Skeletal muscle satellite cell (primary cell): ENCODE data around the gene ECEL1.
"Not testable (repeated sequence)": the region's sequence is repeated elsewhere in the genome, so short reads cannot be mapped to it uniquely, and the experiment has no call there.

ENCODE experiments used
- H3K27me3 ChIP-seq: 2 replicates; pipeline ENCODE4 v1.7.0; 2013; ENCODE audit warnings: low read length; ENCODE audit not compliant: control insufficient read depth, insufficient read depth
- H3K36me3 ChIP-seq: 2 replicates; pipeline ENCODE4 v1.7.0; 2013; ENCODE audit warnings: mild to moderate bottlenecking, control low read depth, low read length; ENCODE audit not compliant: insufficient read depth
- H3K4me1 ChIP-seq: 2 replicates; pipeline ENCODE4 v1.7.0; 2013; ENCODE audit warnings: low read length; ENCODE audit not compliant: control insufficient read depth, insufficient read depth
- H3K4me2 ChIP-seq: 2 replicates; pipeline ENCODE4 v1.7.0; 2013; ENCODE audit warnings: mild to moderate bottlenecking, low read length
- H3K4me3 ChIP-seq: 2 replicates; pipeline ENCODE4 v1.7.0; 2013; ENCODE audit warnings: low read length
- H3K9ac ChIP-seq: 2 replicates; pipeline ENCODE4 v1.7.0; 2013; ENCODE audit warnings: mild to moderate bottlenecking, low read depth, low read length, moderate library complexity
- H3K9me3 ChIP-seq: replicated peaks from 2 replicates; pipeline ENCODE4 v1.7.0; 2013; ENCODE audit warnings: mild to moderate bottlenecking, control low read depth, low read length

The ECEL1 gene

DNA sequence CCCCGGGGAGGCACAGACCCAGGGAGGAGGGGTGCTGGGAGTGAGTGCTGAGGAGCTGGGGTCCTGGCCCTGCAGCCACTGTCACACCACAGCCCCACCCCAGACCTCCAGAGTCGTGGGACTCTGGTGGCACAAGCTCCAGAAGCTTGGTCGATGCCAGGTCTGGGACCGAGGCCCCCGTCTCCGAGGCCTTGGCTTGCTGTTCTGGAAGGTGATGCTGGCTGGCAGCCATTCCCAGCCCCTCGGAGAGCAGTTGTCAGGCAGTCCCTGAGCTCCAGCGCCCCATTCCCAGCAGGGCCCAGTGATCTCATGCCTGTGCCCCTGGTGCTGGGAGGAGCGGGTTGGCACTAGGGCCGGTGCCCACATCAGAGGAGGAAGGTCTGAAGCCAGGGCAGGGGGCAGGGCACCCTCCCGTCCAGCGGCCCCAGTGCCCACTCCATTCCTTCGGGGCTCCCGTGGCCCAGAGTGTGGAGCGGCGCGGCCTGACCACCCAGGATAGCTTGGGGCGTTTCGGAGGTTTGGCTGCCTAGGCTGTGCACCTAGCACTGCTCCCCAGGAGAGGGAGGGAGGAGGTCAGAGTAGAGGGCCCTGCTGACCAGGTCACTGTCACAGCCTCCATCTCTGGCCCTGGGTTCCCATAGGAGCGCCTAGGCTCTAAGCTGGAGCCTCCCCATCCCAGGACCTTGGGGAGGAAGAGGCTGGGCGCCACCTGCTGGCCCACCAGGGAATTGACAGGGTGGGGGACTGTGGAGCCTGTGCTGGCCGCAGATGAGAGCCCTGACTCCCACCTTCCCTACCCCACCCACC lies 48.5 kb downstream of the ECEL1 start:
- H3K27me3 ChIP-seq = peaks cover 23% of the 10 kb centered on the region
- H3K4me2 ChIP-seq = no peak overlapping the region
- no peaks in the 10 kb centered on the region for H3K4me1 ChIP-seq
- H3K9ac ChIP-seq = no peak overlapping the region
- H3K9me3 ChIP-seq = no peaks in the 10 kb centered on the region
- no peaks in the 10 kb centered on the region for H3K36me3 ChIP-seq
- H3K4me3 ChIP-seq = no peak overlapping the region

DNA sequence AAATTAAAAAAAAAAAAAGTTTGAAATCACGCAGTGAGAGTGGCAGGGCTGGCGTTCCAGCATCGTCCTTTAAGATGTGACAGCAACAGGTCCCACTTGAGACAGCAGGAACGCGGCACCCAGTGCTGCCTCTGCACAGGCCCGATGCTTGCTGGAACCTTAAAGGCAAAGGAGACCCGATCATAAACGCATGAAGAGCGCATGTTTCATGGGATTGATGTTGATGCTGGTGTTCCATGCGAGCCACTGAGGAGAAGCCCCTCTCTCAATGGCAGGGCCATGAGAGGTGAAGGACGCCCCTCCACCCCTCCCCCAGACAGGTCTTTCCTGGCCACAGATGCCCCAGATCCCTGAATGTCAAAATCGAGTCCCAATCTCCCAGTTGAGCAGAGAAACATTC lies 49.5 kb downstream of the ECEL1 start:
- peaks cover 22% of the 10 kb centered on the region for H3K27me3 ChIP-seq
- no peak overlapping the region for H3K4me2 ChIP-seq

DNA sequence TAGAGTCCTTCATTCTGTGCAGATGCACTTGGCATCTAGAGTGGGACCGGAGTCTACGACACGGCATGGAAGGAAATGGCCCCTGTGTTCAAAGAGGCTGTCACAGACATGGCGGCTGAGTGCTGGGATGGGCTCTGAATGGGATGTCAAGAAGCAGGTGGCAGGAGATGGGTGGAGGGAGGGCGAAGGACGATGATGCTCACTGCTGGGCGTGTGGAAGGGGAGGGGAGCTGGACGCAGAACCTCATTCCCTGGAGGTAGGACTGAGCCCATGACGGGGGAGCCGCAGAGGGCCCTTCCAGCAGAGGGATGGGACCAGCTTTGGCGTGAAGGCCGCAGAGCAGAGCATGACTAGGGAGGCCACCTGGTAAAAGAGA lies 50.5 kb downstream of the ECEL1 start:
- Histone ChIP-seq H3K4me2 (no peak overlapping the region), H3K4me1 (no peaks in the 10 kb centered on the region), H3K27me3 (peaks cover 22% of the 10 kb centered on the region), H3K4me3 (no peak overlapping the region), H3K36me3 (no peaks in the 10 kb centered on the region), H3K9me3 (no peaks in the 10 kb centered on the region), H3K9ac (no peak overlapping the region)

More for the DNA sequence above, 49.5 kb downstream of the ECEL1 start:
- Histone ChIP-seq H3K9me3 (no peaks in the 10 kb centered on the region), H3K9ac (no peak overlapping the region), H3K4me1 (no peaks in the 10 kb centered on the region), H3K36me3 (no peaks in the 10 kb centered on the region), H3K4me3 (no peak overlapping the region)

DNA sequence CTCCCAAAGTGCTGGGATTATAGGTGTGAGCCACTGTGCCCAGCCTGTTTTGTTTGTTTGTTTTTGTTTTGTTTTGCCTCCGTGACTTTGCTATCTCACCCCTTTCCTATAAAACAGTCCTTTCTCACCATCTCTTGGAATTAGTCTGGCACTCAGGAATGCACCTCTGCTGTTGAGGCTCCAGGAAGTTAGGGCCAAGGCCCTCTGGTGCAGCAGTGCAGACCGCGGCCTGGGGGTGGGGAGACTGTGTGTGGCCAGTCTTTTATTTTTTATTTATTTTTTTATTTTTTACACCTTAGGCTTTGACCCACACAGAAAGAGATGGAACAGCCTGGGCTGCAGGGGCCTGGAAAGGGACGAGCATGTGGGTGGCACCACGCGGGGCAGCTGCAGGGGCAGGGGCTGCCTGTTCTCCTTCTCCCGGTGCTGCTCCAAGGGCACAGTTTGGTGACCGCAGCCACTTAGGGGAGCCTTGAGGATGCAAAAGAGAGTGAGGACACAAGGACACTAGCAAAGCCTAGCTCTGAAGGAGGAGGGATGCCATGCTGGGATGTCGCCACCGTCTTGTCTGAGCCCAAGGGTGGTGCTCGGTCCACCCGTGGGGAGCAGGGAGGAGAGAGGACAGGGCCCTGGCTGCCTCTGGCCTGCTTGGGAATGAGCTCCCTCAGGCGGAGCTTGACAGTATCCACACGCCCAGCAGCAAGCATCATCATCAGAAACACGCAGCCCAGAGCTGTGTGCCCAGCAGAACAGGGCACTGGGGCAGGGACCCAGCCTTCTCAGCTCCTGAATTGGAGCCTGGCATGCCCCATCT lies 51.0 kb downstream of the ECEL1 start:
- no peak overlapping the region for H3K4me2 ChIP-seq
- no peaks in the 10 kb centered on the region for H3K36me3 ChIP-seq
- no peaks in the 10 kb centered on the region for H3K4me1 ChIP-seq
- H3K27me3 ChIP-seq = peaks cover 27% of the 10 kb centered on the region
- H3K9me3 ChIP-seq = no peaks in the 10 kb centered on the region
- H3K9ac ChIP-seq = no peak overlapping the region
- H3K4me3 ChIP-seq = no peak overlapping the region

DNA sequence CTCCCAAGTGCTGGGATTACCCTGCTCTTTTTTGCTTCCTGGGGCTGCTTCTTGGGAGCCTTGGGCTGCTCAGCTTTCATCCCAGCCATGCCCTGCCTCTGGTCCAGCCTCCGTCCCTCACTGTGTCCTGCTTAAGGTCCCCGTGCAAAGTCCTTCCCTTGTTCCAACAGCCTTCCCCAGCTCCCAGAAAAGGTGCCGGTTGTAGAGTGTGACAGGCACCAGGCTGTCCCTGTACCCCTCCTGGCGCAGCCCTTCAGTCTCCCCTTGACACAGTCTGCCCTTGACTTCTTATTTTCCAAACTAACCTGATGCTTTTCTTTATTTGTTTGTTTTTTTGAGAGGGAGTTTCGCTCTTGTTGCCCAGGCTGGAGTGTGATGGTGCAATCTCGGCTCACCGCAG lies 51.8 kb downstream of the ECEL1 start:
- no peak overlapping the region for H3K4me3 ChIP-seq
- no peak overlapping the region for H3K4me2 ChIP-seq
- peaks cover 20% of the 10 kb centered on the region for H3K27me3 ChIP-seq
- H3K9ac ChIP-seq = no peak overlapping the region
- H3K4me1 ChIP-seq = no peaks in the 10 kb centered on the region
- H3K9me3 ChIP-seq = no peaks in the 10 kb centered on the region
- no peaks in the 10 kb centered on the region for H3K36me3 ChIP-seq

DNA sequence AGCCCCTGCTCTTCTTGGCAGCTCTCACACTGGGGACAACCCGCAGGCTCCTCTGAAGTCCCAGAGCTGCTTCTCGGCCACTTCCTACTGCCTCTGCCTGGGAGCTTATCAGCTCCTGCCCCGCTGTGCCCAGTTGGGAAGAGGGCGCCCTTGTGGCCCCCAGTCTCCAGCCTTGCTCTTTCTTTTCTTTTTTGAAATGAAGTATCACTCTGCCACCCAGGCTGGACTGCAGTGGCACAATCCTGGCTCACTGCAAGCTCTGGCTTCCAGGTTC lies 52.3 kb downstream of the ECEL1 start:
- H3K9ac ChIP-seq = no peak overlapping the region
- no peaks in the 10 kb centered on the region for H3K4me1 ChIP-seq
- H3K4me2 ChIP-seq = no peak overlapping the region

DNA sequence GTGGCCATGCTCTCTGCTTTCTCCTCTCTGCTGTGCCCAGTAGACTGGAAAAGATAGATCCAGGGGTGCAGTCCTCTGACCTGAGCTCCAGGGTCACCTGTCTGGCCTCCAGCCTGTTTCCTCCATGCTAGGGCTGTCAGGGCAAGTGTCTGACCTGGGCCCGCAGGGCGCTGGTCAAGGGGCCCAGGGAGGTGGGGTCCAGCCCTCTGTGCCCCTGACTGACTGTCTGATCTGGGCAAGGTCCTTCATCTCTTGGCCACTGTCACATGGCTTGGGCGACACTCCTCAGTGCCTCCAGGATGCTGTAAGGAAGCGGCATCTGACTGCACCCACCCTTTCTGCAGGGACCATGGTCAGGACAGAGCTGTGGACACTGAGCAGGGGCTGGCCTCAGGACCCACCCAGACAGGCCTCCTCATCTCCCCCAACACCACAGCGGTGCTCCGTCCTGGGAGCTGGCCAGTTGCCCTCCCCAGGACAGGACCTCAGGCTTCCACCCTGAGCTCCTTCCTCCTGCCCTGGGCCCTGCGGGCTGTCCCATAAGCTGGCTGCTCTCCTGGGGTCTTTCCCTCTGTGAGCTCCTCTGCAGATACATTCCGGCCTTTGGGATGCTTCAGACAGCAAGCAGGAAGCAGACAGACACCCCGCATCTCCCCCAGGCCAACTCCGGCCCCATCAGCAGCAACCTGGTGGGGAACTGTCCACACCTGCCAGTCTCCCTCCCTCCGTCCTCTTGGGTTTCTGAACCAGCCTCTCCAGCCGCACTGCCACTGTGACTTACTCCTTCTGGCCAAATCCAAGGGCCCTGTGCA lies 52.9 kb downstream of the ECEL1 start:
- H3K36me3 ChIP-seq = no peaks in the 10 kb centered on the region
- no peak overlapping the region for H3K4me2 ChIP-seq
- no peaks in the 10 kb centered on the region for H3K4me1 ChIP-seq
- no peaks in the 10 kb centered on the region for H3K9me3 ChIP-seq
- no peak overlapping the region for H3K9ac ChIP-seq
- H3K27me3 ChIP-seq = peaks cover 21% of the 10 kb centered on the region
- no peak overlapping the region for H3K4me3 ChIP-seq

More for the DNA sequence above, 52.3 kb downstream of the ECEL1 start:
- Histone ChIP-seq H3K36me3 (no peaks in the 10 kb centered on the region), H3K9me3 (no peaks in the 10 kb centered on the region), H3K4me3 (no peak overlapping the region), H3K27me3 (peaks cover 20% of the 10 kb centered on the region)

DNA sequence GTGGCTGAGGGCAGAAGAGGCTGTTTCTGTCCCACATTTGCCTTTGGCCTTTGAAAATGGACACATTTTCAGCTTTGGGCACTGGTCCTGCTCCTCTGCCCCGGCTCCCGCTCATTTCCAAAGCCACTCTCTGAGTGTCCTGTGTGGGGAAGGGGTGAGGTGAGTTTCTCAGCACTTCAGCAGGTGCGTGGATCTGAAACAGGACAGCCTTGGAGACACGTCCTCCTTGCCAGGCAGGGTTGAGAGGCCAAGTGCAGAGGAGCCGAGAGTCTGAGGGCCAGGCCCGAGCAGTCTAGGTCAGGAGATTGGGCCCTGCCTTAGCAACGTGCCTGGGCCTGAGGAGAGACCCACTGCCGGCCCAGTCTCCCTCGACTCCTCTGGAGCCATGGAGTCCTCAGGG lies 53.5 kb downstream of the ECEL1 start:
- H3K9me3 ChIP-seq = no peaks in the 10 kb centered on the region
- no peaks in the 10 kb centered on the region for H3K4me1 ChIP-seq
- H3K27me3 ChIP-seq = peaks cover 21% of the 10 kb centered on the region
- no peak overlapping the region for H3K9ac ChIP-seq
- no peaks in the 10 kb centered on the region for H3K36me3 ChIP-seq
- H3K4me3 ChIP-seq = no peak overlapping the region
- no peak overlapping the region for H3K4me2 ChIP-seq

DNA sequence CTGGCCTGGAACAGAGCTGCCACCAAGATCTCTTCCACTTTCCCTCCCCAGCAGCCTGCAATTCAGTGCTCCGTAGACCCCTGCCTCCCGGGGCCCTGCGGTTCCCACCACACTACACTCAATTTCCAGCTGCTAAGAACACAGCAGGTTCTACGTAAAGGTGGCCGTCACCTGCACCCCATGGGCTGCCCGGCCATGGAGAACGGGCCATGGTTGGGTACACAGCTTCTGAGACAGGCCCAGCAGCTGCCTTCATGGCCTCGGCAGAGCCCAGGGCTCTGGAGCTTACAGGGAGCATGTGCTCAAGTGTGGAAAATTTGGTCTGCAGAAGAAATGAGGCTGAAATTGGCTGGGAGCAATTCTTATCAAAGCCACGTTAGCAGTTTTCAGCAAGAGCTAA lies 54.0 kb downstream of the ECEL1 start:
- not testable (repeated sequence) for H3K9ac ChIP-seq

DNA sequence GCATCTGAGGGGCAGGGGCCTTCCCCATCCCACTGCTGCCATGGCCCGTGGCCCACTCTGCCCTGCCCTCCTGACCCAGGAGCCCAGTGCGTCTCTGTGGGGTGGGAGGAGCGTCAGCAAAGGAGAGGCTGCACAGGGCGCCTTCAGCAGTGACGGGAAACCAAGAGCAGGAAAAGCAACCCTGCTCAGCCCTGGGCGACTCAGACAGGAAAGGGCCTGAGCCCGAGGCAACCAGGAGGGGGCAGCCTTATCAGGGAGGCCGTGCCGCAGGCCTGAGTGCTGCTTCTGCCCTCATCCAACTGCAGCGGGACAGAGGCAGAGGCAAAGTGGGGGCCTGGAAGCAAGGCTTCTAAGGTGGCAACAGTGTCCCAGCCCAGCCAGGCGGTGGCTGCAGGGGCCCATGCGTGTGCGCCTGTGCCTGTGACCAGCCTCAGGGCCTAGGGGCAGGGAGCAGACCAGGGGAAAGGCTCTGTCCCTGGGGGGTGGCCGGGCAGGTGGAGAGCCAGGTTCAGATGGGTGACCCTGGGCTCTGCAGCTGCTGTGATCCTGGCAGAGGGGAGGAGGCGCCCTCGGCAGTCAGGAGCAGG lies 54.9 kb downstream of the ECEL1 start:
- Histone ChIP-seq H3K4me1 (no peaks in the 10 kb centered on the region), H3K9me3 (no peaks in the 10 kb centered on the region), H3K4me3 (no peak overlapping the region), H3K4me2 (no peak overlapping the region), H3K27me3 (peaks cover 18% of the 10 kb centered on the region), H3K36me3 (no peaks in the 10 kb centered on the region), H3K9ac (no peak overlapping the region)

More for the DNA sequence above, 54.0 kb downstream of the ECEL1 start:
- H3K4me1 ChIP-seq, H3K9me3 ChIP-seq, H3K4me2 ChIP-seq, H3K4me3 ChIP-seq, H3K36me3 ChIP-seq: not testable (repeated sequence)
- peaks cover 18% of the 10 kb centered on the region for H3K27me3 ChIP-seq
